Measurements from ENCODE around the gene ARID2. TPM values are rescaled to one million over a fixed set of nuclear protein-coding genes. Genes with fewer than 3 reads are reported as not detected.

The ARID2 gene
- polyA plus RNA-seq, 1 donor (not counting 4 experiments of a cell fraction or from before 2014, with no cell fraction given) = 15.1 TPM

GRCh38 chr12:45745861-45746277 is 16.4 kb downstream of the ARID2 start:
- no peaks in the 10 kb centered on the region for H3K9me3 ChIP-seq (ENCODE audit: control insufficient read depth, low read depth, low read length)
- no peak overlapping the region for H3K4me3 ChIP-seq (ENCODE audit: control insufficient read depth in 2 of 3, extremely low read depth in 1 of 3, insufficient read depth in 2 of 3, low read depth in 1 of 3, low read length in 3 of 3)
- H3K27me3 ChIP-seq (ENCODE audit: control insufficient read depth, extremely low read depth, insufficient read depth, low read length) = no peaks in the 10 kb centered on the region
- H3K27ac ChIP-seq (ENCODE audit: control insufficient read depth, insufficient read depth, low read length) = no peak overlapping the region
- no peak overlapping the region for H2AFZ ChIP-seq (ENCODE audit: control insufficient read depth, low read length)
- FAIRE-seq (no peak), DNase-seq (ENCODE audit: low read depth, low spot score) (no peak)
- peaks cover 2% of the 10 kb centered on the region for H4K20me1 ChIP-seq (ENCODE audit: control insufficient read depth, extremely low read depth, insufficient read depth, low read length)
- peaks cover 86% of the 10 kb centered on the region for H3K79me2 ChIP-seq (ENCODE audit: control insufficient read depth, insufficient read depth, low read length)
- no peaks in the 10 kb centered on the region for H3K9me1 ChIP-seq (ENCODE audit: control insufficient read depth, extremely low read depth, insufficient read depth, low read length)
- H3K36me3 ChIP-seq (ENCODE audit: control insufficient read depth in 2 of 2, extremely low read depth in 1 of 2, insufficient read depth in 2 of 2, low read length in 2 of 2) = peaks cover 0 to 4% of the 10 kb centered on the region in 2 experiments
- no peaks in the 10 kb centered on the region for H3K4me1 ChIP-seq (ENCODE audit: control insufficient read depth, extremely low read depth, insufficient read depth, low read length)
- dilution Hi-C loops (cut with MboI; ENCODE audit: extremely low pct_ligation_motif_present, low sequenced_read_pairs) = no loop called here
- TF ChIP-seq CTCF (optimal IDR thresholded peaks at IDR 0.05 in 1 of 3, IDR thresholded peaks at IDR 0.05 in 1 of 3, conservative IDR thresholded peaks at IDR 0.05 in 1 of 3; ENCODE audit: extremely low read depth in 1 of 3, insufficient read depth in 2 of 3, low read length in 3 of 3) (no peak), EZH2 (IDR thresholded peaks at IDR 0.05; ENCODE audit: low read length) (no peak)
- no peak overlapping the region for H3K9ac ChIP-seq (ENCODE audit: control insufficient read depth, extremely low read depth, insufficient read depth, low read length)
- H3K4me2 ChIP-seq (ENCODE audit: control insufficient read depth, extremely low read depth, insufficient read depth, low read depth, low read length) = no peak overlapping the region

- dilution Hi-C loops (cut with MboI; ENCODE audit: extremely low pct_ligation_motif_present, low sequenced_read_pairs) = no loop called here
- Histone ChIP-seq H2AFZ (ENCODE audit: control insufficient read depth, low read length) (no peak overlapping the region), H3K4me1 (ENCODE audit: control insufficient read depth, extremely low read depth, insufficient read depth, low read length) (no peaks in the 10 kb centered on the region), H3K9me1 (ENCODE audit: control insufficient read depth, extremely low read depth, insufficient read depth, low read length) (no peaks in the 10 kb centered on the region), H3K9ac (ENCODE audit: control insufficient read depth, extremely low read depth, insufficient read depth, low read length) (no peak overlapping the region), H3K4me2 (ENCODE audit: control insufficient read depth, extremely low read depth, insufficient read depth, low read depth, low read length) (no peak overlapping the region), H3K4me3 (ENCODE audit: control insufficient read depth in 2 of 3, extremely low read depth in 1 of 3, insufficient read depth in 2 of 3, low read depth in 1 of 3, low read length in 3 of 3) (no peak overlapping the region), H4K20me1 (ENCODE audit: control insufficient read depth, extremely low read depth, insufficient read depth, low read length) (no peaks in the 10 kb centered on the region), H3K36me3 (ENCODE audit: control insufficient read depth in 2 of 2, extremely low read depth in 1 of 2, insufficient read depth in 2 of 2, low read length in 2 of 2) (no peaks in the 10 kb centered on the region), H3K9me3 (ENCODE audit: control insufficient read depth, low read depth, low read length) (no peaks in the 10 kb centered on the region), H3K79me2 (ENCODE audit: control insufficient read depth, insufficient read depth, low read length) (peaks cover 53% of the 10 kb centered on the region), H3K27me3 (ENCODE audit: control insufficient read depth, extremely low read depth, insufficient read depth, low read length) (no peaks in the 10 kb centered on the region), H3K27ac (ENCODE audit: control insufficient read depth, insufficient read depth, low read length) (no peak overlapping the region)
- FAIRE-seq (no peak), DNase-seq (ENCODE audit: low read depth, low spot score) (no peak)
- TF ChIP-seq CTCF (optimal IDR thresholded peaks at IDR 0.05 in 1 of 3, IDR thresholded peaks at IDR 0.05 in 1 of 3, conservative IDR thresholded peaks at IDR 0.05 in 1 of 3; ENCODE audit: extremely low read depth in 1 of 3, insufficient read depth in 2 of 3, low read length in 3 of 3) (no peak), EZH2 (IDR thresholded peaks at IDR 0.05; ENCODE audit: low read length) (no peak)
These were observed 27.2 kb downstream of the ARID2 start for GRCh38 chr12:45756666-45757065.

Data from keratinocyte (primary cell).